ENCODE results near the gene RBBP6.
A peak's percentile ranks its signal among the peaks of the same experiment; 100 is the strongest.
"Not testable (repeated sequence)": the region's sequence is repeated elsewhere in the genome, so short reads cannot be mapped to it uniquely, and the experiment has no call there.

Gene RBBP6

GRCh38 chr16:24539295-24539849 is at the start of gene RBBP6:
Gene RBBP6 (plus strand): TSS chr16:24539566. CDS start chr16:24540627, 1,061 bp downstream.
- peak; percentile 88 to 90 (median 88) for DNase-seq (ENCODE audit: low read depth in 3 of 3)

- DNase-seq (ENCODE audit: low read depth in 3 of 3) = no peak
Measured at GRCh38 chr16:24490866-24491265, 48.5 kb upstream of the RBBP6 start.

- no peak for DNase-seq (ENCODE audit: low read depth in 3 of 3)
Measured at GRCh38 chr16:24491731-24492130, 47.6 kb upstream of the RBBP6 start.

GRCh38 chr16:24493821-24494220 is 45.5 kb upstream of the RBBP6 start:
- no peak for DNase-seq (ENCODE audit: low read depth in 3 of 3)

- DNase-seq (ENCODE audit: low read depth in 3 of 3) = not testable (repeated sequence)
Measured at GRCh38 chr16:24495207-24495606, 44.2 kb upstream of the RBBP6 start.

GRCh38 chr16:24497440-24497839 is 41.9 kb upstream of the RBBP6 start:
- DNase-seq (ENCODE audit: low read depth in 3 of 3) = no peak

GRCh38 chr16:24499193-24499814 is 40.1 kb upstream of the RBBP6 start:
- no peak for DNase-seq (ENCODE audit: low read depth in 3 of 3)

GRCh38 chr16:24504472-24505345 is 34.7 kb upstream of the RBBP6 start:
- peak; percentile 13 to 50 (median 41) for DNase-seq (ENCODE audit: low read depth in 3 of 3)

GRCh38 chr16:24505959-24506358 is 33.4 kb upstream of the RBBP6 start:
- DNase-seq (ENCODE audit: low read depth in 3 of 3) = no peak

GRCh38 chr16:24507959-24508480 is 31.3 kb upstream of the RBBP6 start:
- DNase-seq (ENCODE audit: low read depth in 3 of 3) = no peak

GRCh38 chr16:24508614-24509013 is 30.8 kb upstream of the RBBP6 start:
- no peak for DNase-seq (ENCODE audit: low read depth in 3 of 3)

- DNase-seq (ENCODE audit: low read depth in 3 of 3) = no peak
Measured at GRCh38 chr16:24509536-24509935, 29.8 kb upstream of the RBBP6 start.

GRCh38 chr16:24511174-24511573 is 28.2 kb upstream of the RBBP6 start:
- no peak for DNase-seq (ENCODE audit: low read depth in 3 of 3)

GRCh38 chr16:24511792-24512191 is 27.6 kb upstream of the RBBP6 start:
- no peak for DNase-seq (ENCODE audit: low read depth in 3 of 3)

- DNase-seq (ENCODE audit: low read depth in 3 of 3) = no peak
Measured at GRCh38 chr16:24514096-24514495, 25.3 kb upstream of the RBBP6 start.

GRCh38 chr16:24515186-24515585 is 24.2 kb upstream of the RBBP6 start:
- DNase-seq (ENCODE audit: low read depth in 3 of 3) = no peak

GRCh38 chr16:24516900-24517669 is 22.3 kb upstream of the RBBP6 start:
- peak; percentile 60 to 70 (median 66) for DNase-seq (ENCODE audit: low read depth in 3 of 3)

- DNase-seq (ENCODE audit: low read depth in 3 of 3) = no peak
Measured at GRCh38 chr16:24518498-24518897, 20.9 kb upstream of the RBBP6 start.

GRCh38 chr16:24520983-24521382 is 18.4 kb upstream of the RBBP6 start:
- DNase-seq (ENCODE audit: low read depth in 3 of 3) = no peak

GRCh38 chr16:24522751-24523150 is 16.6 kb upstream of the RBBP6 start:
- DNase-seq (ENCODE audit: low read depth in 3 of 3) = no peak

GRCh38 chr16:24523569-24523968 is 15.8 kb upstream of the RBBP6 start:
- DNase-seq (ENCODE audit: low read depth in 3 of 3) = no peak

Data from stimulated activated CD4-positive, alpha-beta T cell treated with anti-CD3 and anti-CD28 coated beads, TNF-alpha, amount 100 ng/mL, for 48 hours (primary cell).